Measurements from ENCODE around the gene AP5Z1. TPM values are rescaled to one million over a fixed set of nuclear protein-coding genes. Genes with fewer than 3 reads are reported as not detected.

AP5Z1 gene
- total and polyA plus RNA-seq, 2 of the 4 experiments (the other 2 are of a cell fraction), result 9.7 to 38.7 TPM

GRCh38 chr7:4771737-4772136 is 3.7 kb upstream of the AP5Z1 start:
- H3K18ac ChIP-seq (ENCODE audit: low read depth, low read length), result no peak overlapping the region
- intact Hi-C loops (cut with micrococcal nuclease) (loop anchor here (10.0 kb wide), 1 partner anchor 157 kb away; no protein-coding TSS in a partner anchor), in situ Hi-C loops (cut with MboI; ENCODE audit: low sequenced_read_pairs) (loop anchor here (25.0 kb wide), 1 partner anchor 1909 kb away; no protein-coding TSS in a partner anchor), dilution Hi-C loops (cut with HindIII; ENCODE audit: low sequenced_read_pairs, unreplicated experiment) (no loop called here)
- no peak for TF ChIP-seq RFX5 (IDR thresholded peaks at IDR 0.05; ENCODE audit: low read depth, low read length)
- no peak for TF ChIP-seq MXI1 (IDR thresholded peaks at IDR 0.05; ENCODE audit: borderline replicate concordance, low read depth, low read length)
- TF ChIP-seq MAZ (IDR thresholded peaks at IDR 0.05; ENCODE audit: borderline replicate concordance, low read depth, low read length), result no peak
- no peak for TF ChIP-seq CEBPB (IDR thresholded peaks at IDR 0.05; ENCODE audit: low read depth, low read length)
- TF ChIP-seq CHD1 (IDR thresholded peaks at IDR 0.05; ENCODE audit: low read depth, low read length), result no peak
- no peak for TF ChIP-seq MAFK (IDR thresholded peaks at IDR 0.05; ENCODE audit: low read depth, low read length)
- TF ChIP-seq POLR2A (IDR thresholded peaks at IDR 0.05; ENCODE audit: low read depth, low read length), result no peak
- TF ChIP-seq FOS (IDR thresholded peaks at IDR 0.05; ENCODE audit: low read depth, low read length), result no peak
- TF ChIP-seq RCOR1 (IDR thresholded peaks at IDR 0.05; ENCODE audit: insufficient replicate concordance, low read length), result no peak
- TF ChIP-seq CTCF (conservative IDR thresholded peaks at IDR 0.05; ENCODE audit: low read depth, low read length), result no peak
- no peak for TF ChIP-seq RAD21 (IDR thresholded peaks at IDR 0.05; ENCODE audit: low read length)
- TF ChIP-seq BHLHE40 (IDR thresholded peaks at IDR 0.05; ENCODE audit: low read depth, low read length), result no peak
- BruUV-seq (replicated peaks), result no TSS peak
- no peak overlapping the region for H4K8ac ChIP-seq (ENCODE audit: low read depth in 2 of 2, low read length in 2 of 2)
- no peak overlapping the region for H4K5ac ChIP-seq (ENCODE audit: low read depth, low read length)
- H3K9ac ChIP-seq (ENCODE audit: low read depth, low read length), result no peak overlapping the region
- H3K9me1 ChIP-seq (ENCODE audit: insufficient read depth, low read length), result peaks cover 10% of the 10 kb centered on the region; the same call in 1 of the 2 replicates
- peaks cover 18% of the 10 kb centered on the region for H3K36me3 ChIP-seq (ENCODE audit: control insufficient read depth, insufficient read depth, low read length)
- H2AK9ac ChIP-seq (replicated peaks; ENCODE audit: low read depth, low read length, poor library complexity), result no peak overlapping the region
- H3K4me2 ChIP-seq (ENCODE audit: low read depth, low read length), result no peak overlapping the region
- no peak overlapping the region for H2AFZ ChIP-seq (replicated peaks; ENCODE audit: low read length, poor library complexity)
- no peak overlapping the region for H3K4me3 ChIP-seq (ENCODE audit: insufficient read depth, low read depth, low read length)
- no peak overlapping the region for H2BK20ac ChIP-seq (ENCODE audit: low read depth, low read length)
- WGBS, 2 experiments (ENCODE audit: extremely low coverage in 2 of 2, insufficient read length in 1 of 2), result 93% methylated on average over 2 of the region's 9 CpGs; no CpG with 5 or more reads in 1 of the 2 experiments
- H3K79me1 ChIP-seq (ENCODE audit: low read depth in 1 of 2, low read length in 2 of 2), result peaks cover 19 to 61% of the 10 kb centered on the region in 2 experiments
- H3K56ac ChIP-seq (ENCODE audit: extremely low read depth, insufficient read depth, low read length), result no peak overlapping the region
- no peak overlapping the region for H2BK15ac ChIP-seq (ENCODE audit: low read depth, low read length)
- H3K4me1 ChIP-seq (ENCODE audit: control insufficient read depth, insufficient read depth, low read length), result peaks cover 2% of the 10 kb centered on the region; the same call in 1 of the 2 replicates
- H2BK5ac ChIP-seq (ENCODE audit: low read depth, low read length, poor library complexity, severe bottlenecking), result no peak overlapping the region
- POLR2A ChIA-PET (ENCODE audit: unreplicated experiment), result no interaction called here
- H2BK120ac ChIP-seq (ENCODE audit: low read depth, low read length), result no peak overlapping the region
- no peak for DNase-seq
- H3K4ac ChIP-seq (ENCODE audit: low read depth, low read length), result no peak overlapping the region
- no peak overlapping the region for H3K23ac ChIP-seq (ENCODE audit: low read depth, low read length)
- H4K91ac ChIP-seq (ENCODE audit: insufficient read depth, low read depth, low read length), result no peak overlapping the region
- H3K9me3 ChIP-seq (ENCODE audit: control insufficient read depth, insufficient read depth, low read length), result no peaks in the 10 kb centered on the region
- peaks cover 2% of the 10 kb centered on the region for H4K20me1 ChIP-seq (ENCODE audit: insufficient read depth, low read length)
- H3K27me3 ChIP-seq (ENCODE audit: control insufficient read depth, insufficient read depth, low read length), result no peaks in the 10 kb centered on the region
- no peak for ATAC-seq (ENCODE audit: low read depth)
- CTCF ChIA-PET, result no interaction called here
- H3K14ac ChIP-seq (replicated peaks; ENCODE audit: low read depth, low read length), result no peak overlapping the region
- H2AK5ac ChIP-seq (ENCODE audit: low read depth, low read length), result no peak overlapping the region
- H3K27ac ChIP-seq (ENCODE audit: insufficient read depth, low read length), result no peak overlapping the region
